Heart right ventricle (tissue), 16 donors: ENCODE results near the gene TLR8. TPM values are rescaled to one million over a fixed set of nuclear protein-coding genes. Genes with fewer than 3 reads are reported as not detected.

Experiments used
- ATAC-seq, 8 donors: fragments of 200-7000 bp; cut with Tn5 transposase; one replicate each; pipeline ENCODE4 v1.9.1; 2020; ENCODE audit warnings: mild to moderate bottlenecking in 8 of 8, moderate library complexity in 8 of 8, moderate number of reproducible peaks in 1 of 8
- DNase-seq, 2 donors: peaks; one replicate each; pipeline ENCODE4 v3.0.0-alpha.2; 2020
- H3K27ac ChIP-seq, 10 donors: fragments of 200-600 bp; sonication (generic) in 2 of 10; one replicate each; pipeline versions ENCODE4 v1.5.0 to v1.8.0; 2020 to 2022; ENCODE audit warnings: mild to moderate bottlenecking in 3 of 10
- H3K27me3 ChIP-seq, 7 donors: fragments of 200-600 bp; one replicate each; pipeline ENCODE4 v1.8.0; 2021 to 2022; ENCODE audit warnings: mild to moderate bottlenecking in 2 of 7
- H3K36me3 ChIP-seq, 9 donors: fragments of 200-600 bp; sonication (generic) in 1 of 9; one replicate each; pipeline versions ENCODE4 v1.5.0 to v1.8.0; 2020 to 2022; ENCODE audit warnings: mild to moderate bottlenecking in 2 of 9
- H3K4me1 ChIP-seq, 9 donors: fragments of 200-600 bp; sonication (generic) in 1 of 9; one replicate each; pipeline versions ENCODE4 v1.5.0 to v1.8.0; 2020 to 2022; ENCODE audit warnings: mild to moderate bottlenecking in 4 of 9
- H3K4me3 ChIP-seq, 10 donors: fragments of 200-600 bp; sonication (generic) in 2 of 10; one replicate each; pipeline versions ENCODE4 v1.5.0 to v1.8.0; 2020 to 2022; ENCODE audit warnings: mild to moderate bottlenecking in 7 of 10, moderate library complexity in 2 of 10
- H3K9me3 ChIP-seq, 11 donors: fragments of 200-600 bp in 10 of 11; sonication (generic) in 2 of 11; one replicate each; pipeline versions ENCODE4 v1.5.0 to v1.8.0; 2013 to 2022; ENCODE audit warnings: mild to moderate bottlenecking in 2 of 11, control low read depth in 1 of 11, moderate library complexity in 1 of 11
- CTCF ChIP-seq, 9 donors: fragments of 200-600 bp; sonication (generic) in 2 of 9; IDR thresholded peaks; one replicate each; pipeline versions ENCODE4 v1.5.0 to v1.8.0; 2021 to 2022; ENCODE audit warnings: antibody characterized with exemption in 9 of 9, mild to moderate bottlenecking in 5 of 9, moderate library complexity in 1 of 9
- WGBS, 2 donors: extraction: QIAGEN DNeasy Blood & Tissue Kit; methylation state at CpG; one replicate each; pipeline ENCODE4 v1.1.7; 2013; ENCODE audit warnings: inconsistent platforms in 1 of 2; 5-methylcytosine and 5-hydroxymethylcytosine counted together
- intact Hi-C, 10 donors: fragments of 100-400 bp; cut with DNase I; formaldehyde crosslinking; loops; one replicate each; pipeline versions ENCODE4 v1.11.1 to v1.14.2; 2022
- polyA plus RNA-seq, 2 donors: library from polyadenylated mRNA; stranded (reverse); fragments of 200-250 nt; gene quantifications; one replicate each; pipeline ENCODE4 v1.2.3, GENCODE V29; 2013
- total RNA-seq, 10 donors: library from RNA; stranded (reverse); fragmentation: NEBNext Ultra II Directional in 3 of 10; extraction: Animal tissue kit (Norgen Biotek cat#: 25700) in 3 of 10; gene quantifications; one replicate each; pipeline versions ENCODE4 v1.2.1 to v1.2.4, GENCODE V29; 2021 to 2023
- donor health status: Arrhythmogenic right ventricular cardiomyopathy.
- donor health status: ischemic (EF 13 %, LVEDD 7.1; RV severe dilation, severe dysfunction).
- donor health status: healthy with polysubstance abuse.
- donor health status: DM: no; HTN: yes; CAD: no.
- donor health status: DM: no; HTN: no; CAD: no.
- donor health status: ischemic (EF 25% LVEDD 6.9; RV normal size, moderate dysfunction).
- donor health status: ischemic (EF 25% LVEDD 5.7; RV mildly dilated, moderate dysfunction).
- donor health status: healthy.
- donor health status: DM: yes; HTN: yes; CAD: no.
- donor health status: Ischemic cardiomyopathy.
- donor health status: ischemic (EF 35%, LVEDD 5.7; RV mildly dilated, moderate dysfunction).
- donor health status: nonischemic (EF 11% LVEDD 7.7; RV severe dilation, severe dysfunction).
- donor health status: DM: yes; HTN: yes; CAD: no.
- donor health status: PGD.
- donor health status: ischemic (EF 29% LVEDD 5.4; RV normal size, mild dysfunction).
- donor health status: nonischemic (EF 23%, LVEDD 6.1; RV moderate dilation, normal function).

TLR8 gene
- total and polyA plus RNA-seq, 12 donors, result 0.07 to 6.9 (median 0.50) TPM

GRCh38 chrX:12946838-12947544, 40.6 kb downstream of the TLR8 start:
- peaks cover 0 to 25% (median 0%) of the 10 kb centered on the region in 7 donors for H3K27me3 ChIP-seq
- H3K4me3 ChIP-seq, result no peak overlapping the region
- H3K9me3 ChIP-seq, result no peaks in the 10 kb centered on the region
- peaks cover 0 to 56% (median 12%) of the 10 kb centered on the region in 9 donors for H3K4me1 ChIP-seq
- H3K27ac ChIP-seq, result peak overlapping the region in 8 of 10 donors; percentile 15 to 83 (median 64)
- peak; percentile 64 to 97 (median 84) for TF ChIP-seq CTCF (IDR thresholded peaks at IDR 0.05)
- 44 to 56% methylated on average over 5 of the region's 5 CpGs for WGBS, 2 donors
- intact Hi-C loops, result loop anchor here in 4 of 10 donors (1.0 to 5.0 kb wide), 5 partner anchors 539 to 1085 kb away; no protein-coding TSS in a partner anchor
- peak; percentile 49 to 86 (median 74) for ATAC-seq
- peak in 1 of 2 donors; percentile 69 for DNase-seq
- H3K36me3 ChIP-seq, result no peaks in the 10 kb centered on the region

GRCh38 chrX:12947545-12948235, 41.3 kb downstream of the TLR8 start:
- peaks cover 0 to 25% (median 0%) of the 10 kb centered on the region in 7 donors for H3K27me3 ChIP-seq
- no peak for ATAC-seq
- H3K36me3 ChIP-seq, result no peaks in the 10 kb centered on the region
- WGBS, 2 donors, result 86 to 89% methylated on average over 4 to 5 of the region's 5 CpGs
- peak overlapping the region in 6 of 10 donors; percentile 54 to 83 (median 68) for H3K27ac ChIP-seq
- H3K9me3 ChIP-seq, result no peaks in the 10 kb centered on the region
- TF ChIP-seq CTCF (IDR thresholded peaks at IDR 0.05), result no peak
- DNase-seq, result no peak
- intact Hi-C loops, result loop anchor here in 4 of 10 donors (2.0 to 5.0 kb wide), 3 partner anchors 541 to 1085 kb away; no protein-coding TSS in a partner anchor
- peaks cover 0 to 61% (median 12%) of the 10 kb centered on the region in 9 donors for H3K4me1 ChIP-seq
- no peak overlapping the region for H3K4me3 ChIP-seq

GRCh38 chrX:12948495-12948894, 42.1 kb downstream of the TLR8 start:
- H3K36me3 ChIP-seq, result no peaks in the 10 kb centered on the region
- WGBS, 2 donors, result 100% methylated on average over 2 of the region's 2 CpGs
- H3K4me3 ChIP-seq, result no peak overlapping the region
- intact Hi-C loops, result loop anchor here in 3 of 10 donors (5.0 kb wide), 2 partner anchors 699 to 1084 kb away; no protein-coding TSS in a partner anchor
- no peak for TF ChIP-seq CTCF (IDR thresholded peaks at IDR 0.05)
- DNase-seq (no peak), ATAC-seq (no peak)
- peaks cover 0 to 61% (median 12%) of the 10 kb centered on the region in 9 donors for H3K4me1 ChIP-seq
- peak overlapping the region in 2 of 10 donors; percentile 69 to 92 for H3K27ac ChIP-seq
- H3K27me3 ChIP-seq, result peaks cover 0 to 25% (median 0%) of the 10 kb centered on the region in 7 donors
- H3K9me3 ChIP-seq, result no peaks in the 10 kb centered on the region

GRCh38 chrX:12949205-12949926, 42.9 kb downstream of the TLR8 start:
- ATAC-seq, result peak in 1 of 8 donors; percentile 24
- 52 to 60% methylated on average over 5 of the region's 5 CpGs for WGBS, 2 donors

More at GRCh38 chrX:12949205-12949926, 42.9 kb downstream of the TLR8 start:
- intact Hi-C loops, result loop anchor here in 3 of 10 donors (5.0 kb wide), 2 partner anchors 698 to 1083 kb away; no protein-coding TSS in a partner anchor
- Histone ChIP-seq H3K36me3 (no peaks in the 10 kb centered on the region), H3K27ac (peak overlapping the region in 9 of 10 donors; percentile 34 to 92 (median 69)), H3K27me3 (peaks cover 0 to 25% (median 0%) of the 10 kb centered on the region in 7 donors), H3K4me1 (peaks cover 0 to 67% (median 12%) of the 10 kb centered on the region in 9 donors), H3K4me3 (peak overlapping the region in 2 of 10 donors; percentile 10 to 14), H3K9me3 (no peaks in the 10 kb centered on the region)
- TF ChIP-seq CTCF (IDR thresholded peaks at IDR 0.05), result no peak
- no peak for DNase-seq
